ENCODE data around the gene LAMP5.

DNA sequence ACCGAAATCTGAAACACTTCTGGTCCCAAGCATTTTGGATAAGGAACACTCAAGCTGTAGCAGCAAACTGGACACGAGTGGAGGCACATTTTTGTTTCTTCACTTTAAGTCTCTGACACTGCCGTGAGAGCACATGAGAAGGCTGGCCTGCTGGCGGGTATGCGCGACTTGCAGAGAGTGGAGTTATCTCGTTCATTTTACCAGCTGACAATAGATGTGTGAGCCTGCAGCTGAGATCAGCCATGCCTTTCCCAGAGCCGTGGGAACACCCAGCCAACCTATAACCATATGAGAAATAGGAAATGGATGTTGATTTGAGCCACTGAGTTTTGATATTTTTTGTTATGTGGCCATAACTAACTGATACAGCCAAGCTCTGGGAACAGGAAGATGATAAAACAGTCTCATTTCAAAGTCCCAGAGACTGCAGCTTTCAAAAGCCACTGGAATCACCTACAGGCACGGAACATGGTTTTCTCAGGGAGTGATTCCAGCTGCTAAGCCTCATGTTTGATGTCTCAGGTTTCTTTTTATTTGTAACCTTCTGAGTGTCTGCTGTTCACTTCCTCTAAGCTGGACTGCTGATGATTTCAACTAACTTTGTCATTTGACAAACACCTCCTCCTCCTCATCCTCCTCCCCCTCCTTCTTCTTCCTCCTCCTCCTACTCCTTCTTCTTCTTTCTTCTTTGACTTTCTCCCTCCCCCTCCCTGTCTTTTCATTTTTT lies 28.6 kb upstream of the LAMP5 start:
- TF ChIP-seq POLR2A (IDR thresholded peaks at IDR 0.05), result no peak
- TF ChIP-seq, protein P1, sequence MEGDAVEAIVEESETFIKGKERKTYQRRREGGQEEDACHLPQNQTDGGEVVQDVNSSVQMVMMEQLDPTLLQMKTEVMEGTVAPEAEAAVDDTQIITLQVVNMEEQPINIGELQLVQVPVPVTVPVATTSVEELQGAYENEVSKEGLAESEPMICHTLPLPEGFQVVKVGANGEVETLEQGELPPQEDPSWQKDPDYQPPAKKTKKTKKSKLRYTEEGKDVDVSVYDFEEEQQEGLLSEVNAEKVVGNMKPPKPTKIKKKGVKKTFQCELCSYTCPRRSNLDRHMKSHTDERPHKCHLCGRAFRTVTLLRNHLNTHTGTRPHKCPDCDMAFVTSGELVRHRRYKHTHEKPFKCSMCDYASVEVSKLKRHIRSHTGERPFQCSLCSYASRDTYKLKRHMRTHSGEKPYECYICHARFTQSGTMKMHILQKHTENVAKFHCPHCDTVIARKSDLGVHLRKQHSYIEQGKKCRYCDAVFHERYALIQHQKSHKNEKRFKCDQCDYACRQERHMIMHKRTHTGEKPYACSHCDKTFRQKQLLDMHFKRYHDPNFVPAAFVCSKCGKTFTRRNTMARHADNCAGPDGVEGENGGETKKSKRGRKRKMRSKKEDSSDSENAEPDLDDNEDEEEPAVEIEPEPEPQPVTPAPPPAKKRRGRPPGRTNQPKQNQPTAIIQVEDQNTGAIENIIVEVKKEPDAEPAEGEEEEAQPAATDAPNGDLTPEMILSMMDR (IDR thresholded peaks at IDR 0.05), result no peak

Measured in esophagus squamous epithelium (tissue), 4 donors.